HS-5 (cell line): ENCODE measurements around the gene TTLL7.
A peak's percentile ranks its signal among the peaks of the same experiment; 100 is the strongest.

Experiments
- DNase-seq: peaks from one replicate; pipeline ENCODE4 v3.0.0-alpha.2; 2012; ENCODE audit warnings: low read depth

The TTLL7 gene

GRCh38 chr1:83998498-83999315 lies at the start of gene TTLL7:
TSS of gene TTLL7 (minus strand) at chr1:83999132. CDS start at chr1:83952211, 46,921 bp downstream.
- DNase-seq, result no peak

GRCh38 chr1:84042461-84042860 lies 43.5 kb upstream of the TTLL7 start:
- no peak for DNase-seq

GRCh38 chr1:84037758-84038611 lies 39.1 kb upstream of the TTLL7 start:
- no peak for DNase-seq

GRCh38 chr1:84031802-84032327 lies 32.9 kb upstream of the TTLL7 start:
- no peak for DNase-seq

- DNase-seq, result no peak
Measured at GRCh38 chr1:84027368-84027767, 28.4 kb upstream of the TTLL7 start.

- DNase-seq, result no peak
Measured at GRCh38 chr1:84025966-84026365, 27.0 kb upstream of the TTLL7 start.

- DNase-seq, result no peak
Measured at GRCh38 chr1:84021822-84022221, 22.9 kb upstream of the TTLL7 start.

GRCh38 chr1:84020151-84020550 lies 21.2 kb upstream of the TTLL7 start:
- no peak for DNase-seq

- no peak for DNase-seq
Measured at GRCh38 chr1:84019217-84019616, 20.3 kb upstream of the TTLL7 start.

- no peak for DNase-seq
Measured at GRCh38 chr1:84013708-84014107, 14.8 kb upstream of the TTLL7 start.

GRCh38 chr1:84012018-84012417 lies 13.1 kb upstream of the TTLL7 start:
- no peak for DNase-seq

GRCh38 chr1:84010136-84010535 lies 11.2 kb upstream of the TTLL7 start:
- DNase-seq, result no peak

- no peak for DNase-seq
Measured at GRCh38 chr1:84008631-84009030, 9.7 kb upstream of the TTLL7 start.

GRCh38 chr1:84006591-84006990 lies 7.7 kb upstream of the TTLL7 start:
- no peak for DNase-seq

- no peak for DNase-seq
Measured at GRCh38 chr1:84001501-84001900, 2.6 kb upstream of the TTLL7 start.

GRCh38 chr1:84000954-84001495 lies 2.1 kb upstream of the TTLL7 start:
- DNase-seq, result no peak

- no peak for DNase-seq
Measured at GRCh38 chr1:84000196-84000885, 1.4 kb upstream of the TTLL7 start.

GRCh38 chr1:83999316-83999819 lies 436 bp upstream of the TTLL7 start:
- peak; percentile 51 for DNase-seq

- DNase-seq, result no peak
Measured at GRCh38 chr1:83998205-83998497, 781 bp downstream of the TTLL7 start.

- DNase-seq, result no peak
Measured at GRCh38 chr1:83997631-83998030, 1.3 kb downstream of the TTLL7 start.

GRCh38 chr1:83996621-83997020 lies 2.3 kb downstream of the TTLL7 start:
- no peak for DNase-seq

GRCh38 chr1:83996191-83996590 lies 2.7 kb downstream of the TTLL7 start:
- no peak for DNase-seq
